ENCODE results near the gene EVI5. TPM values are rescaled to one million over a fixed set of nuclear protein-coding genes. Genes with fewer than 3 reads are reported as not detected.

Gene EVI5
- polyA plus RNA-seq, 3 donors, result 7.6 to 19.4 (median 14.3) TPM

DNA sequence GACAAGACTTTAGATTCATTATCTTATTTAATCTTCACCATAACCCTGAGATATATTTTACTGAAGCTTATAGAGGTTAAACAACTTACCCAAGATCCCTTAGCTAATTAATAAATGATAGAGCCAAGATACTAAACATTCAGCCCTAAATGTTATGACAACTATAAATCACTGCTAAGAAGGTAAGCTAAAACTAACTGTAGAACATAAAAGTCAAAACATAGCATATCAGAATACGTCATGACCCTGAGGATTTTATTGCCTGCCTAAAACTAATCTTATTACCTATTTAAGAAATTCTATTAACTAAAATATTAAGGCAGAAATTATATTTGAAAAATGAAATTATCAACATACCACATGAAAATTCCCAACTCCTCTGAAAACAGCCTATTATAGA, 22.6 kb downstream of the EVI5 start:
- no peaks in the 10 kb centered on the region for H3K9me3 ChIP-seq (replicated peaks in 1 of 2; ENCODE audit: control insufficient read depth in 1 of 2, insufficient read depth in 1 of 2, low read length in 2 of 2)
- H3K79me2 ChIP-seq (ENCODE audit: insufficient read depth, low read length), result peaks cover 87% of the 10 kb centered on the region
- WGBS (ENCODE audit: insufficient coverage), result no CpG with 5 or more reads among the region's 1 CpG
- no peak overlapping the region for H3K4me3 Mint-ChIP-seq
- peaks cover 99% of the 10 kb centered on the region for H4K20me1 ChIP-seq (ENCODE audit: insufficient read depth, low read length)
- no peak overlapping the region for H3K4me3 ChIP-seq (replicated peaks in 1 of 3; ENCODE audit: low read depth in 2 of 3, low read length in 3 of 3)
- intact Hi-C loops (cut with micrococcal nuclease), result no loop called here
- H3K27ac Mint-ChIP-seq, result no peak overlapping the region
- H3K36me3 Mint-ChIP-seq, result peaks cover 0 to 7% of the 10 kb centered on the region in 2 donors
- no peaks in the 10 kb centered on the region for H3K27me3 ChIP-seq (ENCODE audit: control insufficient read depth in 2 of 2, insufficient read depth in 2 of 2, low read length in 2 of 2)
- no peak overlapping the region for H2AFZ ChIP-seq (ENCODE audit: insufficient read depth, low read depth, low read length, poor library complexity, severe bottlenecking)
- H3K36me3 ChIP-seq (replicated peaks in 1 of 2; ENCODE audit: control insufficient read depth in 1 of 2, insufficient read depth in 2 of 2, low read length in 2 of 2), result no peaks in the 10 kb centered on the region
- DNase-seq, result no peak
- no peak overlapping the region for H3K4me2 ChIP-seq (replicated peaks; ENCODE audit: extremely low read depth, low read length, poor library complexity, severe bottlenecking)
- peaks cover 0 to 2% (median 0%) of the 10 kb centered on the region in 3 donors for H3K27me3 Mint-ChIP-seq (ENCODE audit: low read depth in 3 of 3)
- peaks cover 2 to 7% of the 10 kb centered on the region in 2 donors for H3K4me1 ChIP-seq (ENCODE audit: control insufficient read depth in 1 of 2, insufficient read depth in 2 of 2, low read length in 2 of 2)
- TF ChIP-seq, protein P1, sequence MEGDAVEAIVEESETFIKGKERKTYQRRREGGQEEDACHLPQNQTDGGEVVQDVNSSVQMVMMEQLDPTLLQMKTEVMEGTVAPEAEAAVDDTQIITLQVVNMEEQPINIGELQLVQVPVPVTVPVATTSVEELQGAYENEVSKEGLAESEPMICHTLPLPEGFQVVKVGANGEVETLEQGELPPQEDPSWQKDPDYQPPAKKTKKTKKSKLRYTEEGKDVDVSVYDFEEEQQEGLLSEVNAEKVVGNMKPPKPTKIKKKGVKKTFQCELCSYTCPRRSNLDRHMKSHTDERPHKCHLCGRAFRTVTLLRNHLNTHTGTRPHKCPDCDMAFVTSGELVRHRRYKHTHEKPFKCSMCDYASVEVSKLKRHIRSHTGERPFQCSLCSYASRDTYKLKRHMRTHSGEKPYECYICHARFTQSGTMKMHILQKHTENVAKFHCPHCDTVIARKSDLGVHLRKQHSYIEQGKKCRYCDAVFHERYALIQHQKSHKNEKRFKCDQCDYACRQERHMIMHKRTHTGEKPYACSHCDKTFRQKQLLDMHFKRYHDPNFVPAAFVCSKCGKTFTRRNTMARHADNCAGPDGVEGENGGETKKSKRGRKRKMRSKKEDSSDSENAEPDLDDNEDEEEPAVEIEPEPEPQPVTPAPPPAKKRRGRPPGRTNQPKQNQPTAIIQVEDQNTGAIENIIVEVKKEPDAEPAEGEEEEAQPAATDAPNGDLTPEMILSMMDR (IDR thresholded peaks at IDR 0.05), result no peak
- H3K4me1 Mint-ChIP-seq, result peaks cover 18% of the 10 kb centered on the region
- H3K27ac ChIP-seq (ENCODE audit: low read depth in 1 of 2, low read length in 2 of 2), result no peak overlapping the region
- H3K9ac ChIP-seq (ENCODE audit: insufficient read depth, low read length, poor library complexity, severe bottlenecking), result no peak overlapping the region
- no peaks in the 10 kb centered on the region for H3K9me3 Mint-ChIP-seq

DNA sequence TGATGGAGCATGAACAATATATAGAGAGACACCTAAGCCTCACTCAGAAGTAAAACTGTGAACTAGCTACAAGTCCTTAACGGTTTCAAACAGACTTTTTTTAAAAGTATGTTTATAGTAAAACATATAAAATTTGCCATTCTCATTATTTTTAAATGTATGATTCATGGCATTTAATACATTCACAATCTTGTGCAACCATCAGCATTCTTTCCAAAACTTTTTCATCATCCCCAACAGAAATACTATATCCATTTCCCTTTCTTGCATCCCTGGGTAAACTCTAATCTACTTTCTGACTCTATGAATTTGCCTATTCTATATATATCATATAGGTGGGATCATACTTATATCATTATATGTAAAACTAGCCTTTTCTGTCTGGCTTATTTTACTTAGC, 25.5 kb downstream of the EVI5 start:
- WGBS (ENCODE audit: insufficient coverage), result no CpG with 5 or more reads among the region's 1 CpG
- H3K36me3 ChIP-seq (replicated peaks in 1 of 2; ENCODE audit: control insufficient read depth in 1 of 2, insufficient read depth in 2 of 2, low read length in 2 of 2), result peaks cover 0 to 19% of the 10 kb centered on the region in 2 donors
- H3K4me2 ChIP-seq (replicated peaks; ENCODE audit: extremely low read depth, low read length, poor library complexity, severe bottlenecking), result no peak overlapping the region
- H3K79me2 ChIP-seq (ENCODE audit: insufficient read depth, low read length), result peaks cover 87% of the 10 kb centered on the region
- no peaks in the 10 kb centered on the region for H3K9me3 ChIP-seq (replicated peaks in 1 of 2; ENCODE audit: control insufficient read depth in 1 of 2, insufficient read depth in 1 of 2, low read length in 2 of 2)
- H3K27me3 Mint-ChIP-seq (ENCODE audit: low read depth in 3 of 3), result peaks cover 0 to 2% (median 0%) of the 10 kb centered on the region in 3 donors
- intact Hi-C loops (cut with micrococcal nuclease), result no loop called here
- H3K4me3 Mint-ChIP-seq, result no peak overlapping the region
- peaks cover 0 to 3% (median 0%) of the 10 kb centered on the region in 7 donors for H3K9me3 Mint-ChIP-seq
- TF ChIP-seq, protein P1 (IDR thresholded peaks at IDR 0.05), result no peak
- peaks cover 10 to 19% of the 10 kb centered on the region in 2 donors for H3K36me3 Mint-ChIP-seq
- H3K27me3 ChIP-seq (ENCODE audit: control insufficient read depth in 2 of 2, insufficient read depth in 2 of 2, low read length in 2 of 2), result no peaks in the 10 kb centered on the region
- H3K9ac ChIP-seq (ENCODE audit: insufficient read depth, low read length, poor library complexity, severe bottlenecking), result no peak overlapping the region
- H3K4me3 ChIP-seq (replicated peaks in 1 of 3; ENCODE audit: low read depth in 2 of 3, low read length in 3 of 3), result no peak overlapping the region
- H2AFZ ChIP-seq (ENCODE audit: insufficient read depth, low read depth, low read length, poor library complexity, severe bottlenecking), result no peak overlapping the region
- H3K4me1 Mint-ChIP-seq, result peaks cover 15% of the 10 kb centered on the region
- DNase-seq, result no peak
- H3K27ac Mint-ChIP-seq, result no peak overlapping the region
- no peaks in the 10 kb centered on the region for H3K4me1 ChIP-seq (ENCODE audit: control insufficient read depth in 1 of 2, insufficient read depth in 2 of 2, low read length in 2 of 2)
- H4K20me1 ChIP-seq (ENCODE audit: insufficient read depth, low read length), result peaks cover 100% of the 10 kb centered on the region
- no peak overlapping the region for H3K27ac ChIP-seq (ENCODE audit: low read depth in 1 of 2, low read length in 2 of 2)
